Ishikawa (cell line): Measurements from ENCODE around the gene DIAPH3.

Experiments
- CEBPB ChIP-seq: IDR thresholded peaks from 2 replicates; pipeline ENCODE4 v1.6.1; 2012
- CREB1 ChIP-seq: IDR thresholded peaks from 2 replicates; pipeline ENCODE4 v1.6.1; 2012; ENCODE audit warnings: low read depth
- EGR1 ChIP-seq: IDR thresholded peaks from 2 replicates; pipeline ENCODE4 v1.6.1; 2012
- EP300 ChIP-seq: IDR thresholded peaks from 2 replicates; pipeline ENCODE4 v1.6.1; 2012; ENCODE audit warnings: borderline replicate concordance
- FOXM1 ChIP-seq: IDR thresholded peaks from 2 replicates; pipeline ENCODE4 v1.6.1; 2012; ENCODE audit warnings: low read depth, borderline replicate concordance
- NFIC ChIP-seq: IDR thresholded peaks from 2 replicates; pipeline ENCODE4 v1.6.1; 2012
- RAD21 ChIP-seq: IDR thresholded peaks from 2 replicates; pipeline ENCODE4 v1.6.1; 2012; ENCODE audit warnings: low read depth
- REST ChIP-seq: IDR thresholded peaks from 2 replicates; pipeline ENCODE4 v1.6.1; 2012; ENCODE audit warnings: low read depth, mild to moderate bottlenecking
- TAF1 ChIP-seq: IDR thresholded peaks from 2 replicates; pipeline ENCODE4 v1.6.1; 2012; ENCODE audit warnings: low read depth, mild to moderate bottlenecking
- TCF12 ChIP-seq: IDR thresholded peaks from 2 replicates; pipeline ENCODE4 v1.6.1; 2012; ENCODE audit warnings: low read depth
- TEAD4 ChIP-seq: IDR thresholded peaks from 2 replicates; pipeline ENCODE4 v1.6.1; 2012
- USF1 ChIP-seq: IDR thresholded peaks from 2 replicates; pipeline ENCODE4 v1.6.1; 2012
- YY1 ChIP-seq: IDR thresholded peaks from 2 replicates; pipeline ENCODE4 v1.6.1; 2012; ENCODE audit warnings: low read depth
- ZBTB7A ChIP-seq: IDR thresholded peaks from 2 replicates; pipeline ENCODE4 v1.6.1; 2012; ENCODE audit warnings: low read depth
- TF ChIP-seq, protein P1 (sequence below): IDR thresholded peaks from 2 replicates; pipeline ENCODE4 v1.6.1; 2012

Gene DIAPH3

DNA sequence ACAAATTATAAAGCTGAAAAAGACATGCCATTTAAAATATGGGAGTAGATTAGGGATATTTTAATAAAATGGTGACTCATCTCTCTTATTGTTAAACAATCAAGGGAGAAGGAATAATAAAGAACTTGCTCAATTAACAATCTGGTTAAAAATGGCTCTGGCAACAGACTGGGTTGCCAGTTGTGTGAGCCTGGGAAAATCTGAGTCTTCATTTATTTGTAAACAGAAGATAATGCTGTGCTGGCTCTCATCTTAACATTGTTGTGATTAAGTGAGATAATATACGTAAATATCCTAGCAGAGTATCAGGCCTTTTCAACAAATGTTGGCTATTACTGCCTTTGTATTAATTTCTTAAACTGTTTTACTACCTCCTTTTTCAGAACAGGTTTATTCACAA, 453.3 kb downstream of the DIAPH3 start:
- TF ChIP-seq REST (no peak), TAF1 (no peak), USF1 (no peak), FOXM1 (no peak), EP300 (no peak), TCF12 (no peak), TEAD4 (no peak), CREB1 (no peak), CEBPB (no peak), RAD21 (no peak), YY1 (no peak), ZBTB7A (no peak), EGR1 (no peak), NFIC (no peak)
- TF ChIP-seq, protein P1, sequence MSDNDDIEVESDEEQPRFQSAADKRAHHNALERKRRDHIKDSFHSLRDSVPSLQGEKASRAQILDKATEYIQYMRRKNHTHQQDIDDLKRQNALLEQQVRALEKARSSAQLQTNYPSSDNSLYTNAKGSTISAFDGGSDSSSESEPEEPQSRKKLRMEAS: no peak

GRCh38 chr13:59706101-59706976, 457.4 kb downstream of the DIAPH3 start:
- TF ChIP-seq ZBTB7A: no peak
- no peak for TF ChIP-seq NFIC
- no peak for TF ChIP-seq RAD21
- no peak for TF ChIP-seq CREB1
- TF ChIP-seq EGR1: no peak
- no peak for TF ChIP-seq TCF12
- TF ChIP-seq EP300: no peak
- TF ChIP-seq FOXM1: no peak
- no peak for TF ChIP-seq YY1
- no peak for TF ChIP-seq USF1
- TF ChIP-seq TEAD4: no peak
- no peak for TF ChIP-seq REST
- TF ChIP-seq TAF1: no peak
- TF ChIP-seq, protein P1: no peak
- no peak for TF ChIP-seq CEBPB

GRCh38 chr13:59702269-59702668, 461.5 kb downstream of the DIAPH3 start:
- TF ChIP-seq RAD21: no peak
- no peak for TF ChIP-seq REST
- no peak for TF ChIP-seq ZBTB7A
- TF ChIP-seq, protein P1: no peak
- no peak for TF ChIP-seq FOXM1
- TF ChIP-seq YY1: no peak
- no peak for TF ChIP-seq USF1
- no peak for TF ChIP-seq TEAD4
- TF ChIP-seq EGR1: no peak
- no peak for TF ChIP-seq EP300
- no peak for TF ChIP-seq CEBPB
- no peak for TF ChIP-seq TCF12
- no peak for TF ChIP-seq TAF1
- no peak for TF ChIP-seq CREB1
- TF ChIP-seq NFIC: no peak
